CD4-positive, alpha-beta T cell (primary cell): Measurements from ENCODE around the gene F5. TPM values are rescaled to one million over a fixed set of nuclear protein-coding genes. Genes with fewer than 3 reads are reported as not detected.

Source experiments
- ATAC-seq: fragments of 200-7000 bp; cut with Tn5 transposase; one replicate; pipeline ENCODE4 v1.10.0; 2022; ENCODE audit warnings: mild to moderate bottlenecking; ENCODE audit not compliant: poor library complexity
- CTCF ChIA-PET: fragments of 350-600 bp; sonication (Branson Sonifier 250); formaldehyde crosslinking; loops from one replicate; lab custom pipeline; 2021; ENCODE audit warnings: antibody characterized with exemption, inconsistent platforms; lab: Charles Lee
- POLR2A ChIA-PET: fragments of 350-600 bp; sonication (Branson Sonifier 250); formaldehyde crosslinking; loops from one replicate; lab custom pipeline; 2021; ENCODE audit warnings: antibody characterized with exemption, inconsistent platforms; lab: Charles Lee
- DNase-seq, 14 experiments: peaks; one replicate each; pipeline ENCODE4 v3.0.0-alpha.2; 2013 to 2020; ENCODE audit warnings: mixed read lengths in 2 of 14
- H3K27ac ChIP-seq, 2 donors: one replicate each; pipeline versions ENCODE4 v1.5.1 to v1.7.0; 2013; ENCODE audit warnings: low read length in 2 of 2, low read depth in 1 of 2, mild to moderate bottlenecking in 1 of 2
- H3K27me3 ChIP-seq, 2 experiments: 1 replicate in 1 of 2; 2 replicates in 1 of 2; pipeline versions ENCODE4 v1.6.1 to v1.7.0; 2013; ENCODE audit warnings: low read length in 2 of 2, control low read depth in 1 of 2, mild to moderate bottlenecking in 1 of 2, moderate library complexity in 1 of 2; ENCODE audit not compliant: insufficient read depth in 2 of 2, control insufficient read depth in 1 of 2
- H3K36me3 ChIP-seq: one replicate; pipeline ENCODE4 v1.6.1; 2013; ENCODE audit warnings: low read length, control low read depth; ENCODE audit not compliant: insufficient read depth
- H3K4me1 ChIP-seq: one replicate; pipeline ENCODE4 v1.6.1; 2013; ENCODE audit warnings: low read length, control low read depth; ENCODE audit not compliant: insufficient read depth
- H3K4me3 ChIP-seq: one replicate; pipeline ENCODE4 v1.5.1; 2013; ENCODE audit warnings: mild to moderate bottlenecking, low read length, moderate library complexity
- H3K9me3 ChIP-seq, 2 experiments: 1 replicate in 1 of 2; 2 replicates in 1 of 2; pipeline versions ENCODE4 v1.6.1 to v1.7.0; 2013; ENCODE audit warnings: low read length in 2 of 2, mild to moderate bottlenecking in 2 of 2, control low read depth in 1 of 2, moderate library complexity in 1 of 2; ENCODE audit not compliant: control insufficient read depth in 1 of 2, insufficient read depth in 1 of 2
- H3K27ac Mint-ChIP-seq: one replicate; pipeline ENCODE4 v1.8.0; 2020; ENCODE audit warnings: mixed read lengths
- H3K27me3 Mint-ChIP-seq: one replicate; pipeline ENCODE4 v1.8.0; 2021; ENCODE audit warnings: mixed read lengths
- H3K36me3 Mint-ChIP-seq: one replicate; pipeline ENCODE4 v1.8.0; 2021; ENCODE audit warnings: low read depth, mixed read lengths
- H3K4me1 Mint-ChIP-seq: one replicate; pipeline ENCODE4 v1.8.0; 2021; ENCODE audit warnings: low read depth, mixed read lengths
- H3K4me3 Mint-ChIP-seq: one replicate; pipeline ENCODE4 v1.8.0; 2020; ENCODE audit warnings: mild to moderate bottlenecking, mixed read lengths
- H3K9me3 Mint-ChIP-seq: one replicate; pipeline ENCODE4 v1.8.0; 2020; ENCODE audit warnings: mixed read lengths
- CTCF ChIP-seq: fragments of 200-600 bp; IDR thresholded peaks from one replicate; pipeline ENCODE4 v1.8.0; 2022; ENCODE audit warnings: antibody characterized with exemption, mild to moderate bottlenecking
- intact Hi-C, 2 experiments: fragments of 100-400 bp; cut with DNase I in 1 of 2; cut with micrococcal nuclease in 1 of 2; formaldehyde crosslinking; loops; one replicate each; pipeline versions ENCODE4 v1.15.1 to v1.9.0; 2023 to 2025; cut with DNase I, micrococcal nuclease
- total RNA-seq, 174 experiments: library from RNA in 2 of 174; stranded (reverse) in 2 of 174; gene quantifications; one replicate each; pipeline ENCODE4 v1.2.3 and lab custom pipeline; 2021 to 2026

F5 gene
- total RNA-seq, 2 experiments from 2014 or later, result 5.4 to 6.2 TPM

- POLR2A ChIA-PET, result interaction anchor here (0.8 to 7.3 kb wide), 10 partner anchors 15 to 193 kb away, joined by 3 to 286 read pairs (median 6); partner anchors contain the start of genes F5, METTL18 and SELL
- intact Hi-C loops, result loop anchor here (1.0 to 2.0 kb wide), 5 partner anchors 14 to 208 kb away; partner anchors contain the start of gene F5 (in 2 of the 2)
- no peaks in the 10 kb centered on the region for H3K27me3 ChIP-seq
- ATAC-seq, result no peak
- no peaks in the 10 kb centered on the region for H3K9me3 ChIP-seq
- peak overlapping the region; percentile 7 for H3K4me3 Mint-ChIP-seq
- no peaks in the 10 kb centered on the region for H3K36me3 ChIP-seq
- TF ChIP-seq CTCF, result peak; percentile 84
- peak overlapping the region; percentile 77 for H3K27ac Mint-ChIP-seq
- H3K27me3 Mint-ChIP-seq, result no peaks in the 10 kb centered on the region
- H3K4me1 ChIP-seq, result peaks cover 40% of the 10 kb centered on the region
- no peaks in the 10 kb centered on the region for H3K36me3 Mint-ChIP-seq
- peaks cover 55% of the 10 kb centered on the region for H3K4me1 Mint-ChIP-seq
- CTCF ChIA-PET, result interaction anchor here (0.7 to 4.3 kb wide), 11 partner anchors 10 to 115 kb away, joined by 3 to 78 read pairs (median 5); partner anchors contain the start of gene F5
- no peak overlapping the region for H3K4me3 ChIP-seq
- H3K9me3 Mint-ChIP-seq, result peaks cover 2% of the 10 kb centered on the region
- peak overlapping the region in 1 of 2 donors; percentile 9 for H3K27ac ChIP-seq
- peak in 3 of 14 experiments; percentile 49 to 59 (median 57) for DNase-seq
Observed at GRCh38 chr1:169601096-169601881, 15.0 kb upstream of the F5 start.

GRCh38 chr1:169595764-169596711 lies 9.8 kb upstream of the F5 start:
- TF ChIP-seq CTCF, result no peak
- no peaks in the 10 kb centered on the region for H3K27me3 ChIP-seq
- Mint-ChIP-seq H3K36me3 (no peaks in the 10 kb centered on the region), H3K9me3 (no peaks in the 10 kb centered on the region), H3K27ac (no peak overlapping the region), H3K4me1 (peaks cover 5% of the 10 kb centered on the region), H3K4me3 (no peak overlapping the region), H3K27me3 (no peaks in the 10 kb centered on the region)
- DNase-seq, result peak in 2 of 14 experiments; percentile 29 to 39
- POLR2A ChIA-PET, result interaction anchor here (1.0 to 1.7 kb wide), 3 partner anchors 97 to 116 kb away, joined by 4 to 7 read pairs (median 6); no protein-coding TSS in a partner anchor
- H3K9me3 ChIP-seq, result no peaks in the 10 kb centered on the region
- H3K4me3 ChIP-seq, result no peak overlapping the region
- intact Hi-C loops, result no loop called here
- H3K36me3 ChIP-seq, result no peaks in the 10 kb centered on the region
- peaks cover 2% of the 10 kb centered on the region for H3K4me1 ChIP-seq
- H3K27ac ChIP-seq, result no peak overlapping the region
- peak; percentile 39 for ATAC-seq
- CTCF ChIA-PET, result interaction anchor here (2.1 to 3.0 kb wide), 2 partner anchors 9 to 116 kb away, joined by 8 to 12 read pairs; partner anchors contain the start of gene F5

GRCh38 chr1:169594391-169594790 lies 8.1 kb upstream of the F5 start:
- ChIA-PET CTCF (no interaction called here), POLR2A (interaction anchor here (1.7 kb wide), 1 partner anchor 118 kb away, joined by 7 read pairs; no protein-coding TSS in a partner anchor)
- H3K9me3 ChIP-seq, result no peaks in the 10 kb centered on the region
- H3K27ac ChIP-seq, result no peak overlapping the region
- no peaks in the 10 kb centered on the region for H3K36me3 ChIP-seq
- no peaks in the 10 kb centered on the region for H3K36me3 Mint-ChIP-seq
- no peak overlapping the region for H3K27ac Mint-ChIP-seq
- H3K9me3 Mint-ChIP-seq, result no peaks in the 10 kb centered on the region
- H3K4me3 ChIP-seq, result no peak overlapping the region
- intact Hi-C loops, result no loop called here
- peaks cover 3% of the 10 kb centered on the region for H3K4me1 Mint-ChIP-seq
- no peaks in the 10 kb centered on the region for H3K27me3 Mint-ChIP-seq
- no peak for ATAC-seq
- H3K27me3 ChIP-seq, result no peaks in the 10 kb centered on the region
- no peak overlapping the region for H3K4me3 Mint-ChIP-seq
- DNase-seq, result no peak
- no peak for TF ChIP-seq CTCF
- no peaks in the 10 kb centered on the region for H3K4me1 ChIP-seq
